GM18870 (cell line): Measurements from ENCODE around the gene NUP210L.

Experiments used
- ATAC-seq: cut with Tn5 transposase; IDR thresholded peaks from one replicate; pipeline ENCODE4 v1.9.1; 2021; ENCODE audit warnings: moderate library complexity; ENCODE audit not compliant: unreplicated experiment

Gene NUP210L

DNA sequence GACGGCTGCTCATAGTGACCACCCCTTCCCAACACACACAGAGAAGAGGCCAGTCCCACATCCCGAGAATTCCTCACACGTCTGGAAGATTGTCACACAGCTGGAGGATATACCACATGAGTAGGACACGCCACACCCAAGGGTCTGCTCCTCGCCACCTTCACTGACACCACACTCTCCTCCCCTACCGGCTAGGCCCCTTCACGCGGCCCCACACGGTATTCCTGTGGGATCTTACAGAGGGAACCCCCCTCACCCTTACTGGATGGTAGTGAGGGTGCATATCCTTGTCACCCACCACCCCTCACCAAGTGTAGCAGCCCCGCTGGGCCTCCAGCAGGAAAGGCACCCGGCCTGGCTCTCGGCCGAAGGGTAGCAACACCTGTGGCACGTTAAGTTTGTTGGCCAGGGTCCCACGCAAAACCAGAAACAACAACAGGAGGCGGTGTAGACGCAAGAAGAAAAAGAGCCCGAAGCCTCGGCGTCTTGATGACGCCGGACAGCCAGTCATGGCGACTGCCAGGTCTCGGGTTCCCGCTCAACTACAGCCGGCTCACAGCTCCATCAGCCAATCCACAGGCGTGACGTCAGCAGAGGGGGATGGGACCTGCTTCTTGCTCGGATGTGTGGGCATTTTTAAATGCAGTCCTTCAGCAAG lies at the start of gene NUP210L:
NUP210L (minus strand) TSS at position 540 of the 658 bp plus-strand sequence.
- no peak for ATAC-seq

- no peak for ATAC-seq
These were observed 44.6 kb upstream of the NUP210L start for GRCh38 chr1:154199563-154199879.

DNA sequence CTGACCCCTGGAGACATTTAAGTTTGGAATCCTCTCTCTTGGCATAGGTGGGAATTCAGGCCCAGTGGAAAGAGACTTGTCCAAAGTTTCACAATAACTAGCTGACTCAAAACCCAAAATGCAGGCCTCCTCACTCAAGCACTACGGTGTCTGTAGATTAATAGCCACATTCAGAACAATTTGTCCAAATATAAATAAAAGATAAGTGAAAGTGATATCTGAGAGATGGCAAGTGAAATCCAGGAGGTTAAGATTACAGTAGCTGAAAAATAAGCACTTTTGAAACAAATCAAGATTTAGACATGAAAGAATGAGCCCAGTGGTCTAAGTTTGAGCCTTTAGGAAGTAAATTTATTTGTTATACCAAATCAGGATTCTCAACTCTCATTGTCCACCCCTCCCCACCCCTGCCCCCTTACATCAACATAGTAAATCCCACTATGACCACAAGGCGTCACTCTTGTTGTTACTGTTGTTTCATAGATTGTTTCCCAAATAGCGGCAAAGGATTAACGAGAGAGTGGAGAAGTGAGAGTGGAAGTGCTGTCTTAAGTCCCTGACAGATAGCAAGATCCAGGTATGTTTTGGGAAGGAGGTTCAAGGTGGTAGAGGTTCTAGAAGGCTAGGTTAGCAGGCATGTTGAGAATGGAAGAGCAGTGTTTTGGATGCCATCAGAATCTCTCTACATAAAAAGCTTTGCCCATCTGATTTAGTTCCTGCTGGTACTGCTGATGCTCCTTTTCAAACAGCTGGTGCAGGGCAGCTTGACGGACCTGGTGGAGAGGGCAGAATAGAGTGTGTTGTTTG lies 44.1 kb upstream of the NUP210L start:
- no peak for ATAC-seq

- no peak for ATAC-seq
These were observed 38.9 kb upstream of the NUP210L start for GRCh38 chr1:154193821-154194220.

DNA sequence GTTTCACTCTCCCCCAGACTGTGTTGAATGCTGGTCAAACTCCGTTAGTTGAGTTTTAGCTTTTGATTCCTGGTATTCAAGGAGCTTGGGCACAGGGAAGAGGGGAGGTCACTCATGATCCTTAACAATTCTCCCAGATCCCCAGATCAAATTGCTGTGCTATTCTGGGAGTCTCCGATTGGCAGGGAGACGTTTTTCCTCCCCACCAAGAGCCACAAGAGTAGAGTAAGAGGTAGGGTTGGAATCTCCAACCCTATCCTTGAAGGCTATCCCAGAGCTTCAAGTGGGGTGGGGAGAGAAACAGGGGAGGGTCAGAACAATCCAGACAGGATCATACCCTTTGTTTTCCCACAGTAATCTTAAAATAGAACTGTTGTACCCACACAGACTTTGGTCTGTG lies 37.6 kb upstream of the NUP210L start:
- ATAC-seq, result no peak

- no peak for ATAC-seq
These were observed 37.2 kb upstream of the NUP210L start, which contains the start of gene TPM3 for GRCh38 chr1:154191990-154192461. Gene TPM3 (minus strand): TSS chr1:154192100. CDS start chr1:154192018, 82 bp downstream.

GRCh38 chr1:154190550-154190949 lies 35.7 kb upstream of the NUP210L start:
- ATAC-seq, result no peak

GRCh38 chr1:154186852-154187501 lies 32.1 kb upstream of the NUP210L start:
- no peak for ATAC-seq

DNA sequence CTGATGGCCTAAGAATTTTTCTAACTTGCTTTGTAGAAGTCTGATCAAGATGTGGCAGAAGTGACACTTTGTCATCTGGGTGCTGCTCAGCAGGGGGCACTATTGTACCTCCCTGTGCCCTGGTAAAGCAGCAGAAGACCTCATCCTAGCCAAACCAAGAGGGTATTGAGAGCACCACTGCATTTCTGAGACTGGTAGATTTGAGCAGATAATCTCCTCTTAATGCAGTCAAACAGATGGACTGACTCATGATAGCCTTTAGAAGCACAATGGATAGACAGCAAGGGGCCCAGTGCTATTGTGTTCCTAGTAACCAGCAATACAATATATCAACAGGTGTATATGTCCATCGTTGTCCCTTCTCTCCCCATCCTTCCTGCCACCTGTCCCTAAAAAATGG lies 31.3 kb upstream of the NUP210L start:
- ATAC-seq, result no peak

DNA sequence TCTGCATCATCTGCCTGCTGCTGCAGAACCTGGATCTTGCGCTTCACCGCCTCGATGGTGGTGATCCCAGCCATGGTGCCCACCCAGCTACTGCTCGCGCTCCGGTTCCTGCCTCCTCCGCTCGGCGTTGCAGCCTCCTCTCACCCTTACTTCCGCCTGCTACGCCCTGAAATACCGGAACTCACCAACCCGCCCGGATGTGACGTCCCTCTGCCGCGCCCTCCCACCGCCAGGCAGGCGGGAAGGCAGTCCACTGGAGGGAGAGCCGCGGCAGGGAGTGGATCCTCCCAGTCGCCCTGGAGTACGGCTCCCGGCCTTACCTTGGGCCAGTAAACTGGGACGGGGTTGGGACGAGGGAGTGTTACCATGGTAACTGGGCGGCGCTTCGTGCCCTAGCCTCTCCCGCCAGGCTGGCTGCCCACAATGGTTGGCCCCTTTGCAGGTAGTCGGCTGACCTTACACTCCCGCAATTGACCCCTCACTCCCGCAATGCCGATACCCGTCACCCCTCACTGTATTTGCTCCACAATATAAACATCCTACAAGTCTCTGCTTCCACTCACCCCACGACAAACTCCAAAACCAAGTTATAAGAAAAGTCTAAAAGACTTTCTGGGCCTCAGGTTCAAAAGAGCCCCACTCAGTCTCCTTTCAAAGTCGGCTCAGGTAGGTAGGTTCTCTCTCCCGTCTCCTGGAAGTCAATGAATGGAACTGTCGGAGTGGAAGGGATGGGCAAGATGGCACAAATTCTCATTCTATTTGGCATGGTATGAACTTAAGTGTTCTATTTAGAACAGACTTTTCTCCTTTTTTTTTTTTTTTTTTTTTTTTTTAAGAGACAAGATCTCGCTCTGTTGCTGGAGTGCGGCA lies 28.4 kb upstream of the NUP210L start:
- ATAC-seq, result peak; percentile 59

GRCh38 chr1:154182344-154183045 lies 27.6 kb upstream of the NUP210L start:
- ATAC-seq, result peak; percentile 31

DNA sequence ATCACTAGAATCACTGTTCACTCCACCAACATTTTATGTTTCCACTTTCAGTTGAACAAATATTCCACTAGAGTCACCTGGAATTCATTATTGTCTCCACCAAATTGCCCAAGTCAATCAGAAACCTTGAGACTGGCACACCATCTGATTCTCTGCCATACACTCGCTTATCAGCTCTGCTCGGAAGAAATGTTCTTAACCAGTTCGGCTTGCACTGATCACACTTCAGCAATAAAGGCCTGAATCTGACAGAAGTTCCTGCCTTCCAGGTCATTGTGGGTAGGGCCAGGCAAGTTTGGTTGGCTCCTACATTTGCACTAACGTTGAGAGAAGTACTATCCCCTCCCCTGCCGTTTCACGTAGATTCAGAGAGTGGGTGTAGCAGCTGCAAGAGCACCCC lies 27.1 kb upstream of the NUP210L start:
- no peak for ATAC-seq

- ATAC-seq, result no peak
These were observed 25.2 kb upstream of the NUP210L start for GRCh38 chr1:154179946-154180687.

GRCh38 chr1:154178911-154179811 lies 24.3 kb upstream of the NUP210L start:
- ATAC-seq, result no peak

DNA sequence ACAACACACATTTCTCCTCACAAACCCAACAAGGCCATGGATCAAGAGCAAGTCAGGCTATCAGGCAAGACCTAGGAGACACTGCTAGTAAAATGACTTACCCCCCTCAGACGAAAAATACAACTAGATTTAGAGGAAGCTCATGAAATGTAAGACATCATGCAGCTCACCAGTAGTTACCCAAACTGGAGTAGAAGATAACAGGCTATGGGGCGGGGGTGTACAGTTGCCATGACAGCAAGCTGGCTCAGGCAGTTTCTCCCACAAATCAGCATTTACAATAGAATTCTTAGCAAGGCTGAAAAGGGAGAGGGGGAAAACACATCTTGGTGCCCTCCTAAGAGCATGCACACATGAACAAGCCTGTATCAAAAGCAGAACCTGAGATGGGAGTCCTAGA lies 23.1 kb upstream of the NUP210L start:
- ATAC-seq, result no peak

DNA sequence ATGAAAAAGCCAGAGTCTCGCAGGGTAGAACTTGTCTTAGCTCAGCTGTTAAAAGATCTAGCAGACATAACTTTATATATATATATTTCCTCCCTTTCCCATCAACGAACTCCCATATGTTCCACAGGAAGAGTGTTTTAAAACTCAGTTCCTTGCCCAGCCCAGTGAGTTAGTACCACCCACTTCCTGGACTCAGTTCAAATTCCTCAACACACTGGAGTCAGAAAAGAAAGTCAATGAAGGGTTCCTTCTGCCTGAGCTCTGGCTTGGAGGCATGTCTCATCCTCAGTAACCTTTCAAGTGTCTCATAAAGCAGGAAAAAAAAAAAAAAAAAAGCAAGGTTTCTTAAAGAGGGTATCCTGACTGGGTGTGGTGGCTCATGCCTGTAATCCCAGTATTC lies 21.5 kb upstream of the NUP210L start:
- no peak for ATAC-seq

GRCh38 chr1:154174654-154175053 lies 19.8 kb upstream of the NUP210L start:
- no peak for ATAC-seq

DNA sequence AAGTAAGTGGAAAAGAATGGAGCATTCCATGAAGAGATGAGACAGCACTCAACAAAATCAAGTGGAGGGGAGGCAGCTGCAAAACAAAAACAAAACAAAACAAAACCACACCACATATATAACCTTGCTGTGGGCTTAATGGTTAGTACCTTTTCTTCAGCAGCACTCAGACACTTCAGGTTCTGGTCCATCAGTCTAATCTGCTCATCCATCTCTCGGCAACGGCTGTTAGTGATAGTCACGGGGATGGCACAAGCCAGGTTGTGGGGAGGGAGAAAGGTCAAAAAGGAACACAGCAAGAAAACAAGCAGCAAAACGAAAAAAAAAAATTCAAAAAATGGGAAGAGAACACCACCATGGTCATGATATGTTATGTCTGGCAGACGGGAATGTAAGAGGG lies 17.0 kb upstream of the NUP210L start:
- no peak for ATAC-seq

GRCh38 chr1:154171223-154171583 lies 16.3 kb upstream of the NUP210L start:
- no peak for ATAC-seq
